GM23338 (cell line): ENCODE data around the gene OSBPL10. TPM values are rescaled to one million over a fixed set of nuclear protein-coding genes. Genes with fewer than 3 reads are reported as not detected.

Source experiments
- CREB1 ChIP-seq: fragments of 250-450 bp; sonication (Bioruptor Pico); IDR thresholded peaks from 2 replicates; pipeline ENCODE4 v1.5.0; 2020; ENCODE audit warnings: low read depth, mild to moderate bottlenecking, moderate library complexity
- CTCF ChIP-seq, 2 experiments: fragments of 200-600 bp in 1 of 2; sonication (generic) in 1 of 2; conservative IDR thresholded peaks; 2 replicates each; pipeline versions ENCODE4 v1.5.1 to v1.6.1; 2016 to 2017; ENCODE audit warnings: antibody characterized with exemption in 2 of 2, low read depth in 2 of 2, mild to moderate bottlenecking in 2 of 2, moderate library complexity in 1 of 2
- ETS1 ChIP-seq: IDR thresholded peaks from 2 replicates; pipeline ENCODE4 v1.6.1; 2016; ENCODE audit warnings: antibody characterized with exemption
- JUNB ChIP-seq: IDR thresholded peaks from one replicate; pipeline ENCODE4 v1.6.1; 2016; ENCODE audit warnings: antibody characterized with exemption; ENCODE audit not compliant: unreplicated experiment
- POLR2AphosphoS5 ChIP-seq: IDR thresholded peaks from 2 replicates; pipeline ENCODE4 v1.6.1; 2016; ENCODE audit warnings: antibody characterized with exemption, low read depth
- REST ChIP-seq: IDR thresholded peaks from one replicate; pipeline ENCODE4 v1.6.1; 2018; ENCODE audit warnings: antibody characterized with exemption; ENCODE audit not compliant: unreplicated experiment
- ZNF114 ChIP-seq: fragments of 250-450 bp; sonication (Bioruptor Pico); IDR thresholded peaks from 2 replicates; pipeline ENCODE4 v1.5.0; 2020; ENCODE audit warnings: mild to moderate bottlenecking, moderate library complexity
- ZNF331 ChIP-seq: fragments of 250-450 bp; sonication (Bioruptor Pico); IDR thresholded peaks from 2 replicates; pipeline ENCODE4 v1.5.0; 2020; ENCODE audit warnings: low read depth, mild to moderate bottlenecking, moderate library complexity
- polyA plus RNA-seq: library from polyadenylated mRNA; unstranded; fragments of >200 nt; fragmentation: Nextera tagmentation; extraction: Ambion mirVana; gene quantifications from 2 replicates; pipeline ENCODE4 v1.2.1, GENCODE V29; 2016
- total RNA-seq: library from RNA; depleted of rRNA; stranded (reverse); fragments of >200 nt; shearing (Covaris generic); gene quantifications from 2 replicates; pipeline ENCODE4 v1.2.3, GENCODE V29; 2014; rRNA removed

OSBPL10 gene
- total and polyA plus RNA-seq, 2 experiments from 2014 or later, result 23.8 to 149 TPM

- TF ChIP-seq REST (no peak), ETS1 (no peak), ZNF114 (CRISPR knock-in tag) (no peak), JUNB (no peak), CREB1 (CRISPR knock-in tag) (no peak), CTCF (conservative IDR thresholded peaks at IDR 0.05; ENCODE audit: low read depth in 2 of 2) (no peak), ZNF331 (no peak), POLR2AphosphoS5 (no peak)
Measured at GRCh38 chr3:31613177-31613576, 367.9 kb downstream of the OSBPL10 start (continued).

Other genes starting within 250 kb of the OSBPL10 start
- gene ZNF860, start 488 bp upstream of the OSBPL10 start, total RNA-seq, result 12.4 and 14.7 TPM in 2 replicates
- 2.7 and 5.2 TPM in 2 replicates for gene ZNF860, start 488 bp upstream of the OSBPL10 start, polyA plus RNA-seq
- gene GPD1L, start 125.4 kb upstream of the OSBPL10 start, total RNA-seq, result 6.4 and 8.4 TPM in 2 replicates
- 1.9 and 2.0 TPM in 2 replicates for gene GPD1L, start 125.4 kb upstream of the OSBPL10 start, polyA plus RNA-seq